ENCODE data around the gene FAM118B. TPM values are rescaled to one million over a fixed set of nuclear protein-coding genes. Genes with fewer than 3 reads are reported as not detected.
A peak's percentile ranks its signal among the peaks of the same experiment; 100 is the strongest.

The FAM118B gene
- total and polyA plus RNA-seq, 2 of the 8 experiments (the other 6 are each of a cell fraction or from before 2014, with no cell fraction given): 25.3 to 48.3 TPM

- 70% methylated on average over 12 of the region's 12 CpGs; no CpG with 5 or more reads in 1 of the 2 experiments for WGBS, 2 experiments (ENCODE audit: extremely low coverage in 1 of 2, insufficient coverage in 1 of 2, insufficient read length in 1 of 2, insufficient replicate concordance in 2 of 2, low coverage in 1 of 2, low lambda C conversion rate in 2 of 2, missing lambda C conversion rate in 1 of 2)
- no peak overlapping the region for H3K23ac ChIP-seq (ENCODE audit: insufficient read length)
- H2BK15ac ChIP-seq (ENCODE audit: low read length): 0 out of 2 replicates have a peak overlapping the region, but pooled peaks have one; percentile 48
- peaks cover 3% of the 10 kb centered on the region for H3K23me2 ChIP-seq (ENCODE audit: low read depth, low read length)
- H3K9me3 ChIP-seq (ENCODE audit: insufficient read depth in 2 of 2, low read depth in 1 of 2, low read length in 1 of 2): no peaks in the 10 kb centered on the region
- no peak for DNase-seq (ENCODE audit: low read depth in 1 of 2, low spot score in 2 of 2)
- no peaks in the 10 kb centered on the region for H3K27me3 ChIP-seq (replicated peaks in 1 of 4; ENCODE audit: control insufficient read depth in 3 of 4, extremely low read depth in 1 of 4, insufficient read depth in 3 of 4, low read length in 3 of 4)
- no peak overlapping the region for H3K27ac ChIP-seq (ENCODE audit: low read depth, low read length)
- H3K56ac ChIP-seq (replicated peaks; ENCODE audit: insufficient read length, low read depth, low read length): no peak overlapping the region
- H4K20me1 ChIP-seq (replicated peaks in 1 of 2; ENCODE audit: control insufficient read depth in 1 of 2, insufficient read depth in 2 of 2, low read length in 2 of 2): no peaks in the 10 kb centered on the region
- peaks cover 2% of the 10 kb centered on the region; the same call in 1 of the 2 replicates for H3K79me1 ChIP-seq (ENCODE audit: low read depth, low read length)
- H2AK5ac ChIP-seq (ENCODE audit: low read depth, low read length): 0 out of 2 replicates have a peak overlapping the region, but pooled peaks have one; percentile 71
- peak overlapping the region; percentile 99; the same call in 1 of the 2 replicates for H2AFZ ChIP-seq (ENCODE audit: low read length)
- H2BK5ac ChIP-seq (ENCODE audit: low read depth, low read length): peak overlapping the region; percentile 29; the same call in 1 of the 2 replicates
- peak overlapping the region; percentile 72 to 77 for H3K4me2 ChIP-seq (ENCODE audit: insufficient read depth in 1 of 2, low read depth in 2 of 2, low read length in 2 of 2)
- H3K4me1 ChIP-seq (replicated peaks in 1 of 4; ENCODE audit: control insufficient read depth in 3 of 4, insufficient read depth in 4 of 4, low read length in 3 of 4): peaks cover 0 to 5% (median 2%) of the 10 kb centered on the region in 4 experiments; a peak in 4 of 7 replicates
- no peak overlapping the region for H4K91ac ChIP-seq (replicated peaks; ENCODE audit: insufficient read length, low read length)
- H3K36me3 ChIP-seq (ENCODE audit: control insufficient read depth in 2 of 4, insufficient read depth in 4 of 4, low read length in 3 of 4): peaks cover 0 to 5% (median 1%) of the 10 kb centered on the region in 4 experiments; a peak in 2 of 8 replicates
- no peak overlapping the region for H3K14ac ChIP-seq (ENCODE audit: insufficient read length)
- peaks cover 0 to 10% of the 10 kb centered on the region in 2 experiments; a peak in 2 of 4 replicates for H3K79me2 ChIP-seq (ENCODE audit: control insufficient read depth in 1 of 2, insufficient read depth in 2 of 2, low read length in 2 of 2)
- peak overlapping the region in 3 of 4 experiments; percentile 26 to 92 (median 89); a peak in 5 of 7 replicates for H3K9ac ChIP-seq (replicated peaks in 1 of 4; ENCODE audit: extremely low read depth in 1 of 4, low read depth in 3 of 4, low read length in 3 of 4)
- FAIRE-seq: no peak
- no peak overlapping the region for H4K8ac ChIP-seq (ENCODE audit: extremely low read depth, insufficient read depth, low read length)
- TF ChIP-seq TAF7 (optimal IDR thresholded peaks at IDR 0.05; ENCODE audit: borderline replicate concordance, low read depth, low read length) (no peak), CBX5 (IDR thresholded peaks at IDR 0.05; ENCODE audit: low read depth, low read length) (no peak), JUN (IDR thresholded peaks at IDR 0.05; ENCODE audit: low read depth, low read length) (no peak), CHD1 (IDR thresholded peaks at IDR 0.05; ENCODE audit: low read depth, low read length) (no peak)
- POLR2A ChIA-PET (ENCODE audit: partially characterized antibody): interaction anchor here (0.9 to 2.8 kb wide), 19 partner anchors 8 to 145 kb away, joined by 3 to 11 read pairs (median 4); partner anchors contain the start of genes FOXRED1, SRPRA, ST3GAL4 and TIRAP
- H2BK12ac ChIP-seq (ENCODE audit: low read depth, low read length): peak overlapping the region; percentile 4
- no peak overlapping the region for H4K5ac ChIP-seq (ENCODE audit: insufficient read length, low read depth, low read length)
- no peak overlapping the region for H3K4ac ChIP-seq (replicated peaks; ENCODE audit: insufficient read length, low read depth, low read length)
- H2BK20ac ChIP-seq (ENCODE audit: low read length): no peak overlapping the region
- H2BK120ac ChIP-seq (replicated peaks; ENCODE audit: low read depth, low read length): no peak overlapping the region
- 0 out of 2 replicates have a peak overlapping the region, but pooled peaks have one; percentile 11 for H3K18ac ChIP-seq (ENCODE audit: extremely low read depth, low read length)
- CTCF ChIA-PET (ENCODE audit: partially characterized antibody): interaction anchor here (2.5 kb wide), 1 partner anchor 11 kb away, joined by 9 read pairs; no protein-coding TSS in a partner anchor
- peak overlapping the region; percentile 63 to 98 (median 86) for H3K4me3 ChIP-seq (ENCODE audit: extremely low read depth in 1 of 4, insufficient read depth in 2 of 4, low read depth in 3 of 4, low read length in 4 of 4)
Observed at GRCh38 chr11:126304457-126305075, 93.0 kb downstream of the FAM118B start.
